Measurements from ENCODE around the gene BICC1.

BICC1 gene

DNA sequence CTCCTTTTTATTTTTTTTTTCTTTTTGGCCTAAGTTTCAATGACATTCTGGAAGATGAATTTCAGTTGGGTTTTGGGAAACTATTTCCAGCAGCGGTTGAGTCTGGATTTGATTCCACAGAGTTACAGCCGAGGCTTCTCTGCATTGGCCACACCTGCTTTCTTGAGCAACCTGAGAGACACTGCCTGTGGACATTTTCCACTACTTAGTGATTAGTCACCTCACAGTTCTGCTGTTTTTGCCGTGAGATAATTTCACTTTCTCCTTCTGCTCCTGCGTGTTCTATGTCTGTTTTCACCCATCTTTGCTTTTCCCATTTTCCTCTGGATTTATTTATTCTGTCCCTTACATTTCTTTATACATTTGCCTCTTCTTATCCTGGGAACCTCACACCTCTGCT lies 243.0 kb downstream of the BICC1 start:
- DNase-seq: no peak

DNA sequence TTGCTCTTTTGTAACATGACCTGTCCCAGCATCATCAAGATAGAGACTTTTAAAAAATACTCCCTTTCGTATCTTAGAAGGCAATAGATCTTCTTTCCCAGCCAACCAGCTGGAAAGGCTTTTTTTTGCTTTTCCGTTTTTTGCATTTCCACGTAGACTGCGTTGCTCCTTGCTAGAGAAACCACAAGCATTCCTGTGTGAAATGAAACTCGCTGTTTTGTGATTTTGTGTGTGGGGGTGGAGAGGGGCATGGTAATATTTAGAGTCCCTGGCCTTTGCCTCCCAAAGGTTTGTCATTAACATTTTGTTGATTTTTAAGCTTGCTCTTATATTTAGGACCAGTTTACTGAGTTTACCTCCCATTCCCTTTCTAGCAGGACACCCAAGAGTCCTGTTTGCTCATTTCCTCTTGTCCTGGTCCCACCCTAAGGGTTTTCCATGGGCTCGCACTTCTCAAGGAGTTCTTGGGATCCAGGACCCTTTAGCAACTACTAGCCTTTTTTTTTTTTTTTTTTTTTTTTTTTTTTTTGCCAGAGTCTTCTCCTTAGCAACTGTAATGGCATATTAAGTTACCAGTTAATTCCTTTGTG lies 243.6 kb downstream of the BICC1 start:
- no peak for DNase-seq

DNA sequence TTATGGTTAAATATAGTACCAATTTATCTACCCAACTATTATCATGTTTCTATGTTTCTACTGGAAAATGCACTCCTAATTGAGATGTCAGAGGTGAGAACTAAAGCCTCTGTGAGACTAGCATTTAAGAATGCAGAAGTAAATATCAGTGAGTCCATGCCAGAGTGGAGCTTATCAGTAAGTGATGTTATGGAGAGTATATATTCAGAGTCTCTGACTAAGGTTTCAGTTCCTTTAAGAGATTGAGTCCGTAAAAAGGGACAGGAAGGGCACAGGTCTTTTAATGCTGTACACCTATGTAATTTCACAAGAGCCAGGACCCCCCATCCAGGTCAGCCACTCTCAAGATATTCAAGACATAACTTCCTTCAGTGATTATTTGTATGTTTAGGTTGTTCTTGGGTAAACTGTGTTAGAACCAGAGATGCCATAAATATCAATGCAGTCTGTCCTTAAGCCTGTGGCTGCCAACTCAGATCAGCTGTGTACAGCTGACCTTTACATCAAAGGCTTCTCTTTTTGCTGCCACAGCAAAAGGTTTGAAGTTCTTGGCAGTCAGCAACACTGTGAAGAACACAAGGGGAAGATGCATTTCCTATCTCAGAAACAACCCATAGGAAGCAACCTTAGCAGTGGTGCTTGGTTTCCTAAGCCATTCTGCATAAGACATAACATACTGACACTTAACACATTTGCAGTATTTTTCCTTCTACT lies 244.8 kb downstream of the BICC1 start:
- DNase-seq: no peak

DNA sequence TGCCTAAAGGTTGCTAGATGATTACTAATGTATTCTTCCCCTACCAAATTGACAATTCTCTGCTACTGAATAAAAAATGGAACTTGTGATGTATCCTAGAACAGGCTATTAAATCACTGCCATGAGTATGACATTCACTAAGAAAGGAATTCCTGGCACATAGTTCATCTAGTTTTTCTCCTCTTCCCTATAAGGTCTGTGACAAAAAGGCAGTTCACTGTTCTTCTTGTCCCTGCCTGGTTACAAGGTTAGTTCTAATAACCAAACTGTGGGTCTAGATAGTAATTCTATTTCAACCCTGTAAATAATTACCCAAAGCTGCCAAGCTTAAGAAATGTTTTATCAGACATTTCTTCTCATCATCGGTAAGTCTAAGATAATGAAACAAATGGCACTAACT lies 245.6 kb downstream of the BICC1 start:
- DNase-seq: no peak

DNA sequence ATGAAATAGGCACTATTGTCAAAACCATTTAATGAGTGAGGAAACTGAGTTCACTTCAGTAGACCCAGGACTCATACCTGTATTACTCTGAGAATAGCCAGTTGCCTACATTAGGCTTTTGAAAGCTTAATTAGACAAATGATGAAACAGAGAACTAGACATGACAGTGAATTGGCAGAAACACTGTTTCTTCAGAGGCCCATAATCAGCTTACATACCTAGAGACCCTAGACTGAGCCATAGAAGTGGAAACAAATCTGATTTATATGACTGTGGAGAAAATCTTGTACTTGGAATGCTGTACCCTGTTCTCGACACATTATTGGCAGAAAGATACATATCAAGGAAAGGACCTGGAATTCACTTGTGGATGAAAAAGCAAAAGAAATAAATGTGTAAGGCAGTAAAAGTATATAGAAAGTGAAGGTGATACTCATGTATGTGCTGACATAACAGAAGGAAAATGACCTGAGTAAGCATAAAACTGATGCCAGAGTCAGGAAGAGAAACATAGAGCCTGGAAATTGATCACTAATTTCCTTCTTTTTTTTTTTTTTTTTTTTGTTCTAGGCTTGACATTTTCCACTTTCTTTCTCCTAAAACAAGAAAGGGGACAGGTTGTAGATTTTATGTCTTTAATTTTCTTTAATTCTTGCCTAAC lies 251.5 kb downstream of the BICC1 start:
- no peak for DNase-seq

DNA sequence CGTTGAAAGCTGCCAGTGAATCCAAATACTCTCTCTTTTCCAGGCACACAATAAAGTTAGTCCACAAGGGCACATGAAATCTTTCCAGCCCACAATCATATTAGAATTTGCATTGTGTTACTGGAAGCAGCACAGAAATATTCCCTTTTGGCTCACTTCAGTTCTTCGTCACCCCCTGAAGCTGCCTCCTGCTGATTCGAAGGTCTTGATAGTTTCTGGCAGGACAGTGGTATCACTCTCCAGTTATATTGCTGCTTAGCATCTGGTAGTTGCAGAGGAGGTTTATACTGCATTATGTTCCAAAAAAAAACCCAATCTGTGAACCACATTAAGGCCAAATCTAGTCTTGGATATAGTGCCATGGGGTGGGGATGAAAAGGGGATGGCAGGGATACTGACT lies 253.2 kb downstream of the BICC1 start:
- DNase-seq: no peak

DNA sequence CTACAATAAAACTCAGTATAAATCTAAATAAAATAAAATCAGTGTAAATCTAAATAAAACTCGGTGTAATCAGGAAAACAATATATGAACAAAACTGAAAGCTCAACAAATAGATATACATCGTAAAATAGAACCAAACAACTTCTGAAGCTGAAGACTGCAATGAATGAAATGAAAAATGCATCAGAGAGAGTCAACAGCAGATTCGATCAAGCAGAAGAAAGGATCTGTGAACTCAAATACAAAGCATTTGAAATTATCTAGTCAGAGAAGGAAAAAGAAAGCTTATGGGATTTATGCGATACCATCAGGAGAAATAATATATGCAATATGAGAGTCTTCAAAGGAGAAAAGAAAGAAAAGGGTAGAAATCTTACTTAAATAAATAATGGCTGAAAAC lies 255.0 kb downstream of the BICC1 start:
- DNase-seq: no peak

DNA sequence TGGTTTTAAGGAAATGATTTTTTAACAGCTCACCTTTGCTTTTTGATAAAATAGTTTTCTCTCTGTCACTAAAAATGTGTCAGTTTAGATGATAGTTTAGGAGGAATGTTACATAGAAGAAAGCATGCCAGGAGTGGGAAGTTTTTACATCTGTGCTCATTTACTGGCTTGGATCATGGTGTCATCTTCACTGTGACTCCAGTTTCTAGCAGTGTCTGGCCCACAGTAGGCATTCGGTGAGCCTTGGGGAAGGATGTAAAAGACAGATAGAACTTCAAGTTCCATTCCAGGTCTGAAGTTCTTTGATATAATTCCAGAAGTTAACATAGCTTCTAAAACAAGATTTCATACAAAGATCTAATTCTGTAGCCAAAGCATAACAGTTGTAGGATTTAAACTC lies 259.2 kb downstream of the BICC1 start:
- no peak for DNase-seq

DNA sequence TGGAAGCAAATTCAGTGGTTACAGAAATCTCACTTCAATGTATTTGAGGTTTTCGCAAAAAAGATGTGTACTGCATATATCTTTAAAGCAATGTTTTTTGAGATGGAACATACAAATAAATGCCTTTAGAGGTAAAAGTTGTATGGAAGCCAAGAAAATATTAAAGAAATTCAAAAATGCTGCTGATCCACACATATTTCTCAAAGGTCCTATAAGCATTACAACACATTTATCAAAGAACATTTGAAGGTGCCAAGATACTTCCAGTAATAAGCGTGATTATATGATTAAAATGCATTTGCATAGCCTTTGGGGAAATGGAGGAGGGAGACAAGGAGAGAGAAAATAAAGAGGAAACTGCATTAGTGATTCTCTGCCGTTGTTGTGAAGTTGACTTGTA lies 260.1 kb downstream of the BICC1 start:
- DNase-seq: no peak

DNA sequence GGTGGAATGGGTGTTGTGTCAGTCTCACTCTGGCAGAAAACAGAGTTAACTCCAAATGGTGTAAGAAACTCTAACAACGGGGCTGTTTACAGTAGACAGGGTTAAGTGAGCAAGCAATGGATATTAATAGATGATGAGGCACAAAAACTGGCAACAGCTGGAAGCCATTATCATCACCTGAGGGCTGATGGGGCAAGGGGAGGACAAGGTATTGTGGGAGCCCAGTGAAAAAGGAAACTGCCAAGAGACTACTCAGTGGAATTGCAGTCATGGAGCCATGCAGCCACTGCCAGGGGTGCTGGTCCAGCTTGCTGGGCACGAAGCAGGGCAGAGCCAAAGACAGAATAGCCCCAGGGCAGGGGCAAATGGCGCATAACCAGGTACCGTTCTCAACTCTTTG lies 260.7 kb downstream of the BICC1 start:
- DNase-seq: no peak

DNA sequence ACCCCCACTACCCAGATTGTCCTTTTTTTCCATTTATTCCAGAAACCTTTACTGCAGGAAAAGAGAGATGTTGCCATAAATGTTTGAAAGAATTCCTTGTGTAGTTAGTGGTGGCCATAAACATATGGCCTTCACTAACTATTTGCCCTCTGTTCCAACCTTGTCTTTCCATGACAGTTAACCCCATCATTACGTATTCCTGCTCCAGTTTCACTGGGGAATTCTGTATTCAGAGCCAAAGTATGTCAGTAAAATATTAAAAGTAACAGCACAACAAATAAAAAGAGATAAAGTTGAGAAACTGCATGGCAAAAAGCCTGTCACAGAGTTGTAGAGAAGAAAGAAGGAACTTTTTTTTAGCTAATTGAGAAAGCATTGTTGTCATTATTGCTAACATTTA lies 261.3 kb downstream of the BICC1 start:
- DNase-seq: no peak

DNA sequence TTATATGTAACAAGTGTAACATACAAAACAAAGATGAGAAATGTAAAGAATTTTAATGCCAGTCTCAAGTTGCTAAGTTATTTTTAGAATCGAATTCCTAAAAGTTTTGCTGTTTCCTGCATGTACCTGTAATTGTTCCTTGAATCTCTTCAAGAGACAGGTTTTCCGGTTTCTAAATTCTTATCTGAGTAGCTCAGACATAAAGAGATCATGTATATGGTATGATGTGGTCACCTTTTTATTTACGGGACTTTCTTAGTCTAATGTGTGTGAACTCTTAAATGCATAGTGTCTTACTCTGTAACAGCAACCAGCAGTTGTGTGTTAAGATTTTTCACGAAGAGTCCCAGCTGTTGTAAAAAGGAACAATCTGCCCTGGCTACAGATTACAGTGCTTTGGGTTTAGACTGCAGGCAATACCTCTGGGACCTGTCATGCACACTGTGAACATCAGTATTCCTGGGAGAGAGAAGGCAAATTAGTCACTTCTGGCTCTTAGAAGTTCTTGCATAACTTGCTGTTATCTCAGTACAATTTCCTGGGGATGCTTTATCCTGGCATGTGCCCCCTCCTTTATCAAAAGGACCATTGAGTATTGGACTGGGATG lies 263.4 kb downstream of the BICC1 start:
- no peak for DNase-seq

DNA sequence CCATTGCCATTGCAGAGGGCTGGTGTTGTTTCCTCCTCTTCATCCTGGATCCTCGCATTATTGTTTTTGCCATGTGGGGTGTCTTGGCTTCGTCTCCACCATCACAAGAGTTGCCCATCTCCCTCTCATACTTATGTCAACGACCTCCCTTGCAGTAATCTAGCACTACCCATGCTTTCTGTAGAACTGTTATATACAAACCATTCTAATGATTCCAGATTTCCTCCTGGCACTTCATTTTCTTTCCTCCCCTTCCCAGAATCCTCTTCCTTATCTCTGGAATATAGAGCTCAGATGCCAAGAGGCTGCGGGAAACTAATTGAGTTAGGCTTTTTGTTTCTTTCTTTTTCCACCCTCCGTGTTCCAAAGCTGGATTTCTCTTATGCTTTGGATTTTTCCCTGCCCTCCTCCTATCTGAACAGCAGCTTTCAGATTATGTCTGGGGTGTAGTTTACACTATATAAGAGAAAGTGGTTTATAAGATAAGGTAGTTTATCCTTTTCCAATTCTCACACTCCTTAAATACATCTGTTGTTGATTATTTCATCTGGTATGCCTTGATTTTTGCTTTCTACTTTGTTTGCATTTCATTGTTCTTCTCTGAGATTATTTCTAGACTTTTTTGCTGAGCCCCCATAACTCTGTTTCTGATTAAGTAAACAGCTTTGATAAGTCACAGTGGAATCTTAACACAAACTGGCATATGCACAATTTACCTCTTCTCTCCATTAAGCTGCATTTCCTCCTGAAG lies 264.1 kb downstream of the BICC1 start:
- DNase-seq: no peak

DNA sequence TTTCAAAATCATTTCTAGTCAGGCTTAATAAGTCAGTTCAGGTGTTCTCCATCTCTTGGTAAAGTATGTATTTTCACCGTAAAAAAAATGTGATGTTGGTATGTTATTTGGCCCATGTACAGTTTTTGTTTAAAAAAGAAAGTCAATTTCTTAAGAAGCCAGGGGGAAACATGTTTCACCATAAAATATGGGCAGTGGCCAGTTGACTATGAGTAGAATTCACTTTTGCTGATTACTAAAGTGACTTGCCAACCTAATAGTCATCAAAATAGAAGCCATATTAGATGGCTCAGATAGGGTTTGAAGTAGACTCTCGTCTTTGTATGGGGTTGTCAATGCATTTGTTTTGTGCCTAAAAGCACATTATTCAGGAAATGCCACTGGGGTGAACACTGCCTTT lies 266.3 kb downstream of the BICC1 start:
- DNase-seq: no peak

DNA sequence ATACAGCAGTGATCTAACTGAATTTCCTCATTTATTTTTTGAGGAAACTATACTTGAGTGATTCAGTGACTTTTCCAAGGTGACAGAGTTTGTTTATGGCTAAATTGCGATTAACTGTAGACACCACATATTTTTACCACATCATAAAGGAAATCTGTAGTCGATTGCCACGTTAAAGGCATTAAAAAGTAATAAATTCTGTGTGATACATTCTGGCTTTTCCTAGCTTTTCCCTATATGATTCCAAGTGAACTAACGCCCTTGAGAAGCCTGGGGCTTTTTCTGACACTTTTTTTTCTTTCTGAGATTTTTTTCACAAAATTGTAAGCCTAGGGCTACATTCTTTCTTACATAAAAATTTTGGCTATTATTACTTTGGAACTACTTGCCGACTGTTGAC lies 266.9 kb downstream of the BICC1 start:
- DNase-seq: no peak

DNA sequence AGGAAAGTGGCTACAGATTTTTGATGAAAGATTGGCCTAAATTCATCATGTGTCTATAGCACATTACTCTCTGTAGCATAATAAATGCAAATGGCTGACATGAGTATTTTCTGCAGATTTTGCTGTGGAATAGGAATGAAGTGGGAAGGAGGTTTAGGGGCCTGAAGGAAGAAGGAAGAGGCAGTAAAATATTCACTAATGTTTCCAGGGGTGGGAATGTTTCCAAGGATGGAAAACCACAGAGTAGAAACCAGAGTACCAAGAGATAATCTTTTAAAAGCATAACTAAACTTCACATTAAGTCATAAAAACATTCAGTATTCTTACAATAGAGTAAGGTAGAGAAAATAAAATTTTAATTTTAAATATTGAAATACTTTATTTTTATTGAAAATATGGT lies 267.8 kb downstream of the BICC1 start:
- DNase-seq: no peak

DNA sequence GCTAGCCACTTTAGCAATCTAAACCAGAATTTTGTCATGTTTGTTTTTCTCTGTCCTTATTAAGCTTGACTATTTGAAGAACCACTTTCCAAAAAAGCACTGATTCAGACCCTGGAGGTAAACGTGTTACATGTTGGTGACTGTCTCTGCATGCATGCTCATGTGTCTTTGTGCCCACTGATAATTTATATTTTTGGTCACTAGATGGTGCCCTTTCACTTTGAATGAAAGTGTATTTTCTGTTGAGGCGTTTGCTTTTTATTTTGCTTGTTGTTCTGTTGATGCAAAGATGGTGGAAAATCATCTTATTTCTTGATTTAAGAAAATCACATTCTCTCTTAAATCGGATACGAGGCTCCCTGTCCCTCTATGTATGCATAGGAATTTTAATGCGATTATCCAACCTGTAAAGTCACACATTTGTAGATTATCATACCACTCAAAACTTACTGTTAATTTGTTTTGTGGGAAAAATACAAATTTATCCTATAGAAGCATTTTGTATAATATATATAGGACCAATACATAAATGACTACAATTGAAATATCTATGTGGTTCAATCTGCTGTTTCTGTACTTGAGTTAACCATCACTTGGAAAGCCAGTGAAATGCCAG lies 269.3 kb downstream of the BICC1 start:
- peak; percentile 67 for DNase-seq

DNA sequence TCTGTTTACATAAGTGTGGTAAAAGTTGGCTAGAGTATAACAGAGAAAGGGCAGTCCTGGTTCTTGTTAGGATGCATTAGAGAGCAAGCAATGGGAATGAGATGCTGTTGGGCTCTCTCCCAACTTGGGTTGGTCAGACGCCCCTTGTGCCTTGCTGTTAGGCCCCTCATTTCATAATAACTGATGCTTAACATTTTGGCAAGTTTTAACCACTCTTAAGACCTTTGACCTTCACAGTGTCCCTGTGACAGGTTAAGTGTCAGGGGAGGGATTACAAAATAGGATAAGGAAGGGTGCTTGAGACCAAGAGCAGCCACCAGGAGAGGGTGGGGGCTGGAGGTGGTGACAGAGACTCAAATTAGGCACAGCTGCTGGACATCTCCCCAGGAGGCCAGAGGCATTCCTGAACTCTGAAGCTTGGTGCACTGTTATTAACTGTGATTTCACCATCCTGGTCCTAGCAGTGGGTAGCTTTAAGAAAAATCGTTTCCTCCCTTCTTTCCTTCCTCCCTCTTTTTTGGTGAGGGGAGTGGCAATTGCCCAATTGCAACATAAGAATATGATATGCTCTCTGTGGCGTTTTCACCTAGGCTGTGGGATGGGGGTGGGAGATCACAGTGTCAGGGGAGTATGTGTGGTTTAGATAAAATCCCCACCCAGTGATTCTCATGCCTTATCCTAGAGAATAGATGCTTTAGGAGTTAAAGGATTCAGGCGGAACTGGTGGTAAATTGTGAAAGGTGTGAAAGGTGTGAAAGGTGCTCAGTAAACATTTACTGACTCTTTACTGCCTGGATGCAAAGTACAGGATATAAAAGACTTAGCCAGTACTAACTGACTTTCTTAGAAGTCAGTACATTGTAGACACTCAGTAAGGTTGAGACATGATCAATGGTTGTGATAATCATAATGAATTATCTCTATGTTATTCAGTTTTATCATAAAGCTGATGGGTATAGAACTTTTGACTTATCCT lies 270.5 kb downstream of the BICC1 start:
- DNase-seq: peak; percentile 1

DNA sequence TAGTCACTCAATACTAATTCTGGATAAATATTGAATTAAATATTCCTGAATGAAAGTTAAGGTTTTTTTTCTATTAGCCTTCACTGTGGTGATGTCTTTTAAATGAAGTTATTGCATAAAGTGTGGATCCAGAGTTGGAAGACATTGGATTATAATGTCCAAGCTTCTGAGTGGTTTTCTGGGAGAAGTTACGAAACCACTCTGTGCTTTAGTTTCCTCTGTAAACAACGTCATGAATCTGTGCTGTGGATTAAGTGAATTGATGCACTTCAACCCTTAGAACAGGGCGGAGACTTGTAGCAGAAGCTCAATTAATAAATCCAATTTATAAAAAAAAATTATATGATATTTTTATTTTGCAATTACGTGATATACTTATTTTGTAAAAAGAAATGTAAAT lies 271.7 kb downstream of the BICC1 start:
- no peak for DNase-seq

DNA sequence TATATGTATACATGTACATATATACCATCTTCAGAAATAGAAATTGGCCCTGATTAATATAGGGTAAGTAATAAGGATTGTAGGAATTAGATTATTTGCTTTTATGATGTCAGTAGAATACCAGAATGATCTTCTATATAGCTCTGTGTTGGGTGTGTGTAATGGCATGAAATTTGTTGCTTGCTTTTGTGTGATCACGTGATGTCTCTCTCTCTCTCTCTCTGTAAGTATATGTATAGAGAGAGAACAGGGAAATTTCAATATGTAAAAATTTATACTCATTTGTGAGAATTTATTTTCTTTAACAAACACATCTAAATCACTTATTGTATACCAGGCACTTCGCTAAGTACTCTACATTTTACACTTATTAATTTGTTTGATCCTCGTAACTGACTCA lies 272.7 kb downstream of the BICC1 start:
- no peak for DNase-seq

DNA sequence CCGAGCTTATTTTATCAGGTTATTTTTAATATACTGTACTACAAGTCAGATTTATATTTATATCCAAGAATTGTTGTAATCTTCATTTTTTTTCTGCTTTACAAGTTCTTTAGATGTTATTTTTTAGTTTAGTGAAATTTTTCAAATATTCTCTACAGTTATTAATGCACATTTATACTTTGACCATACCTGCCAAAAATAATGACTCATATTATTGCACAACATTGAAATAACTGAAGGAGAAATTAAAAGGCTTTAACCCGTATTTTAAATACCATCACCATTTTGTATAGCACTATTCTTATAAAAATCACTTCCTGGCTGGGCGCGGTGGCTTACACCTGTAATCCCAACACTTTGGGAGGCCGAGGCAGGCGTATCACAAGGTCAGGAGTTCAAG lies 278.5 kb downstream of the BICC1 start:
- no peak for DNase-seq

DNA sequence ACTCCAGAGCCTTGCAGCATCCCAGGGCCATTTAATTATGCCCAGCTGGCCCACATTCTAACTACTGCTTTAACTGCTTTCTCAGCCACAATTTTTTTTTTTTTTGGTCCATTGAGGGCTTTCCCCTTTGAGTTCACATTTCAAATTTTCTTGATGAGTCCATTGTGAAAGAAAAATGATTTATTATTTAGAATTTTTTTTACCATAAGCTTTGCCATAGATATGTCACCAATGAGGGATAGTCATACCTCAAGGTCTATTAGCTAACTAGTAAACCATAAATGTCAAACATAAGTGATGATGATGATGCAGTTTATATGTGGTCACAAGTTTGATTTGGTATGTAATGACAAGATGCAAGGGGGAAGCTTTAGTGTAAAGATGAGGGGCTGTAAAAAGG lies 282.9 kb downstream of the BICC1 start:
- DNase-seq: no peak

Measured in hematopoietic multipotent progenitor cell treated with erythropoietin and hydrocortisone succinate and interleukin-3 and kit ligand, for 4 days (in vitro differentiated cells).